DOHH2 (cell line): Measurements from ENCODE around the gene MYBPH.

Experiments used
- EZH2phosphoT487 ChIP-seq: fragments of 200-600 bp; sonication (generic); IDR thresholded peaks from 2 replicates; pipeline ENCODE4 v1.6.1; 2017; ENCODE audit warnings: borderline replicate concordance, mild to moderate bottlenecking, antibody characterized with exemption, low read length, moderate library complexity, mixed read lengths
- TF ChIP-seq, protein P1 (sequence below): fragments of 200-600 bp; sonication (generic); IDR thresholded peaks from one replicate; pipeline ENCODE4 v1.5.1; 2014; ENCODE audit warnings: antibody characterized with exemption, mild to moderate bottlenecking, low read depth, low read length; ENCODE audit not compliant: poor library complexity, severe bottlenecking

DNA sequence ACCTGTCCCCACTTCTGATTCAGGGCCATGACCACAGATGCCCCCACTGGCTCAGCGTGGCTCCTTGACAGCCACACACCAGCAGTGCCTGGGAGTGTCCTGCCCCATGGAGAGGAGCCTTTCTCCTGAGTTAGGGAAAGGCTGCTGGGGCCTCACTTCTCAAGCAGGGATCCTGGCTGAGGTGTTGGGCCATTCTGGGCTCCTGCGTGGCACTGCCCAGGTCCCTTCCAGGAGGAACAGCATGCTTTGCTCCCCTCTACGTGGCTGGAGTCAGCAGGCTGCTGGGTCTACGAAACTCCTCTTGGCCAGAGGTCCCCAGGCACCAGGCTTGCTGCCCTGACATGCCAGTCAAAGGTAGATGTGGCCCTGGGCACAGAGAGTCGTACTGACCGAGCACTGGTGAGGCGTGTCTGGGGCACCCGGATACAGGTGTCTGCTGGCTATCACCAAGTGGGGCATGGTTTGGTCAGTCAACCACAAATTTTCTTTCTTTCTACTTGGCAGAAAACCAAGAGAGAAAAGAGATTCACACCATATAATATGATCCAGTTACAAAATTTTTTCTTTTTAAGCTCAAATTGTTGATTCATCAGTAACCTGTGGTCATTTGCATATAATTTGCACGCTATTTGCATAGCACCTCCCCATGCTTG, 44.0 kb downstream of the MYBPH start:
- TF ChIP-seq, protein P1, sequence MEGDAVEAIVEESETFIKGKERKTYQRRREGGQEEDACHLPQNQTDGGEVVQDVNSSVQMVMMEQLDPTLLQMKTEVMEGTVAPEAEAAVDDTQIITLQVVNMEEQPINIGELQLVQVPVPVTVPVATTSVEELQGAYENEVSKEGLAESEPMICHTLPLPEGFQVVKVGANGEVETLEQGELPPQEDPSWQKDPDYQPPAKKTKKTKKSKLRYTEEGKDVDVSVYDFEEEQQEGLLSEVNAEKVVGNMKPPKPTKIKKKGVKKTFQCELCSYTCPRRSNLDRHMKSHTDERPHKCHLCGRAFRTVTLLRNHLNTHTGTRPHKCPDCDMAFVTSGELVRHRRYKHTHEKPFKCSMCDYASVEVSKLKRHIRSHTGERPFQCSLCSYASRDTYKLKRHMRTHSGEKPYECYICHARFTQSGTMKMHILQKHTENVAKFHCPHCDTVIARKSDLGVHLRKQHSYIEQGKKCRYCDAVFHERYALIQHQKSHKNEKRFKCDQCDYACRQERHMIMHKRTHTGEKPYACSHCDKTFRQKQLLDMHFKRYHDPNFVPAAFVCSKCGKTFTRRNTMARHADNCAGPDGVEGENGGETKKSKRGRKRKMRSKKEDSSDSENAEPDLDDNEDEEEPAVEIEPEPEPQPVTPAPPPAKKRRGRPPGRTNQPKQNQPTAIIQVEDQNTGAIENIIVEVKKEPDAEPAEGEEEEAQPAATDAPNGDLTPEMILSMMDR = no peak
- TF ChIP-seq EZH2phosphoT487 = no peak
